Breast epithelium (tissue), 3 donors: ENCODE results near the gene KDM1B.

Experiments used
- POLR2A ChIP-seq: fragments of 450-650 bp; IDR thresholded peaks from one replicate; pipeline ENCODE4 v1.6.1; 2016; ENCODE audit warnings: antibody characterized with exemption, mild to moderate bottlenecking, moderate library complexity
- POLR2AphosphoS5 ChIP-seq, 3 donors: sonication (generic); formaldehyde crosslinking; IDR thresholded peaks; one replicate each; pipeline ENCODE4 v1.6.1; 2017; ENCODE audit warnings: antibody characterized with exemption in 3 of 3
- TF ChIP-seq, protein P1 (sequence below), 3 donors: fragments of 450-650 bp; IDR thresholded peaks; one replicate each; pipeline ENCODE4 v1.5.1; 2016 to 2017; ENCODE audit warnings: antibody characterized with exemption in 3 of 3, mild to moderate bottlenecking in 3 of 3, moderate library complexity in 3 of 3

DNA sequence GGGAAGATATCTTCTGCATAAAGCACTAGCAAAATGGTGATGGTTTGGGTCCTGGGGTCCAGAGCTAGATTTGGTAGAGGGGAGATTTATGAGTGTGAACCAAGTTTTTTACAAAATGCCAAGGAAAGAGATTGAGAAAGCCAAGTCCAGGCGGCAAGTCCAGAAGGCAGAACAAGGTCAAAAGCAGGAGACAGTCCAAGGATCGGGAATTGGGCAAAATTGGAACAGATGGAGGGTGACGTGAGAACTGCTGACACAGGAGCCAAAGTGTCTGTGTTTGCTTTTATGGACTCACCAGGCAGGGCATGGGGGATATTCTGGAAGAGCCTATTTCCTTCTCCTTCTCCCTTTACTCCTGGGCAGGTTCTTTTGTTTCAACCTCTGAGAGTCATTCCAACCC, 36.9 kb upstream of the KDM1B start:
- TF ChIP-seq, protein P1, sequence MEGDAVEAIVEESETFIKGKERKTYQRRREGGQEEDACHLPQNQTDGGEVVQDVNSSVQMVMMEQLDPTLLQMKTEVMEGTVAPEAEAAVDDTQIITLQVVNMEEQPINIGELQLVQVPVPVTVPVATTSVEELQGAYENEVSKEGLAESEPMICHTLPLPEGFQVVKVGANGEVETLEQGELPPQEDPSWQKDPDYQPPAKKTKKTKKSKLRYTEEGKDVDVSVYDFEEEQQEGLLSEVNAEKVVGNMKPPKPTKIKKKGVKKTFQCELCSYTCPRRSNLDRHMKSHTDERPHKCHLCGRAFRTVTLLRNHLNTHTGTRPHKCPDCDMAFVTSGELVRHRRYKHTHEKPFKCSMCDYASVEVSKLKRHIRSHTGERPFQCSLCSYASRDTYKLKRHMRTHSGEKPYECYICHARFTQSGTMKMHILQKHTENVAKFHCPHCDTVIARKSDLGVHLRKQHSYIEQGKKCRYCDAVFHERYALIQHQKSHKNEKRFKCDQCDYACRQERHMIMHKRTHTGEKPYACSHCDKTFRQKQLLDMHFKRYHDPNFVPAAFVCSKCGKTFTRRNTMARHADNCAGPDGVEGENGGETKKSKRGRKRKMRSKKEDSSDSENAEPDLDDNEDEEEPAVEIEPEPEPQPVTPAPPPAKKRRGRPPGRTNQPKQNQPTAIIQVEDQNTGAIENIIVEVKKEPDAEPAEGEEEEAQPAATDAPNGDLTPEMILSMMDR (IDR thresholded peaks at IDR 0.05) = no peak
- no peak for TF ChIP-seq POLR2AphosphoS5 (IDR thresholded peaks at IDR 0.05)
- TF ChIP-seq POLR2A = no peak
